SK-N-SH treated with all-trans-retinoic acid at 6 μM for 48 hours (cell line): Measurements from ENCODE around the gene MPDU1.

Experiments used
- ARNTL ChIP-seq: fragments of 450-650 bp; formaldehyde crosslinking; IDR thresholded peaks from 2 replicates; pipeline ENCODE4 v1.5.0; 2020; ENCODE audit warnings: low read depth, mild to moderate bottlenecking, moderate library complexity, borderline replicate concordance
- ESRRG ChIP-seq: fragments of 250-450 bp; sonication (Bioruptor Pico); IDR thresholded peaks from 2 replicates; pipeline ENCODE4 v1.6.1; 2021; ENCODE audit warnings: mild to moderate bottlenecking
- GLIS3 ChIP-seq: fragments of 250-450 bp; sonication (Bioruptor Pico); IDR thresholded peaks from 2 replicates; pipeline ENCODE4 v1.5.0; 2020; ENCODE audit warnings: mild to moderate bottlenecking, moderate library complexity
- OSR1 ChIP-seq: fragments of 250-450 bp; sonication (Bioruptor Pico); IDR thresholded peaks from 2 replicates; pipeline ENCODE4 v1.8.0; 2022; ENCODE audit warnings: moderate library complexity, mild to moderate bottlenecking, inconsistent platforms
- RARB ChIP-seq: fragments of 250-450 bp; sonication (Bioruptor Pico); IDR thresholded peaks from 2 replicates; pipeline ENCODE4 v1.8.0; 2021; ENCODE audit warnings: mild to moderate bottlenecking, moderate library complexity
- SNAI2 ChIP-seq: fragments of 250-450 bp; sonication (Bioruptor Pico); IDR thresholded peaks from 2 replicates; pipeline ENCODE4 v1.5.0; 2020; ENCODE audit warnings: mild to moderate bottlenecking, moderate library complexity
- ZC3H10 ChIP-seq: fragments of 250-450 bp; sonication (Bioruptor Pico); IDR thresholded peaks from 2 replicates; pipeline ENCODE4 v1.5.1; 2021; ENCODE audit warnings: mild to moderate bottlenecking, moderate library complexity
- ZFP3 ChIP-seq: fragments of 250-450 bp; sonication (Bioruptor Pico); IDR thresholded peaks from 2 replicates; pipeline ENCODE4 v1.5.0; 2020; ENCODE audit warnings: mild to moderate bottlenecking, moderate library complexity
- ZFP30 ChIP-seq: fragments of 450-650 bp; formaldehyde crosslinking; IDR thresholded peaks from 2 replicates; pipeline ENCODE4 v1.5.0; 2022; ENCODE audit warnings: mild to moderate bottlenecking, moderate library complexity
- TF ChIP-seq, protein P1 (sequence below): fragments of 250-450 bp; sonication (Bioruptor Pico); IDR thresholded peaks from 2 replicates; pipeline ENCODE4 v1.8.0; 2020; ENCODE audit warnings: mild to moderate bottlenecking, moderate library complexity, borderline replicate concordance
- TF ChIP-seq, protein P2 (sequence below): fragments of 250-450 bp; sonication (Bioruptor Pico); IDR thresholded peaks from 2 replicates; pipeline ENCODE4 v1.8.0; 2021; ENCODE audit warnings: low read depth, mild to moderate bottlenecking, moderate library complexity, borderline replicate concordance
- TF ChIP-seq, protein P3 (sequence below): fragments of 250-450 bp; sonication (Bioruptor Pico); IDR thresholded peaks from 2 replicates; pipeline ENCODE4 v1.5.1; 2021; ENCODE audit warnings: mild to moderate bottlenecking, moderate library complexity

DNA sequence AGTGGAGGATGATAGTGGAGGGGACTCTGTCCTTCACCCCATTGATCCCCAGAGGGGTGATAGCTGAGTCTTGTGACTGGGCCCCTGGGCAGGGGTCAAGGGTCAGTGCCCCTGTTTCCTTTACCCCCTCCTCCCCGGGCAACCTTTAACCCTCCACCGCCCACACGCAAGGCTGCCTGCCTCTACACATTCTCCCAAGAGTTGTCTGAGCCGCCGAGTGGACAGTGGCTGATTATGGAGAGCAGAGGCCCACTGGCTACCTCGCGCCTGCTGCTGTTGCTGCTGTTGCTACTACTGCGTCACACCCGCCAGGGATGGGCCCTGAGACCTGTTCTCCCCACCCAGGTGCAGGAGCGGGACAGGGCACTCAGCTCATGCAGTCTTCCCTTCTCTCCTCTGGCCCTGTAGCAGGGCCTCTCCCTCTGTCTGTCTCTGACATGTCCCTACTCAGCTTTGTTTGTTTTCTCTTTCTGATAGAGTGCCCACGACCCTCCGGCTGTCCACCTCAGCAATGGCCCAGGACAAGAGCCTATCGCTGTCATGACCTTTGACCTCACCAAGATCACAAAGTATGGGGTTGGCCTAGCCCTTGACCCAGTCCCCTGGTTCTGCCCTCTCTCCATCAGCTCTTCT, 46.4 kb downstream of the MPDU1 start, which contains the start of gene SHBG:
- TF ChIP-seq RARB (CRISPR knock-in tag), result no peak
- TF ChIP-seq ARNTL (CRISPR knock-in tag), result no peak
- no peak for TF ChIP-seq GLIS3 (CRISPR knock-in tag)
- no peak for TF ChIP-seq ZFP30 (CRISPR knock-in tag)
- TF ChIP-seq ZFP3 (CRISPR knock-in tag), result no peak
- TF ChIP-seq, protein P1, sequence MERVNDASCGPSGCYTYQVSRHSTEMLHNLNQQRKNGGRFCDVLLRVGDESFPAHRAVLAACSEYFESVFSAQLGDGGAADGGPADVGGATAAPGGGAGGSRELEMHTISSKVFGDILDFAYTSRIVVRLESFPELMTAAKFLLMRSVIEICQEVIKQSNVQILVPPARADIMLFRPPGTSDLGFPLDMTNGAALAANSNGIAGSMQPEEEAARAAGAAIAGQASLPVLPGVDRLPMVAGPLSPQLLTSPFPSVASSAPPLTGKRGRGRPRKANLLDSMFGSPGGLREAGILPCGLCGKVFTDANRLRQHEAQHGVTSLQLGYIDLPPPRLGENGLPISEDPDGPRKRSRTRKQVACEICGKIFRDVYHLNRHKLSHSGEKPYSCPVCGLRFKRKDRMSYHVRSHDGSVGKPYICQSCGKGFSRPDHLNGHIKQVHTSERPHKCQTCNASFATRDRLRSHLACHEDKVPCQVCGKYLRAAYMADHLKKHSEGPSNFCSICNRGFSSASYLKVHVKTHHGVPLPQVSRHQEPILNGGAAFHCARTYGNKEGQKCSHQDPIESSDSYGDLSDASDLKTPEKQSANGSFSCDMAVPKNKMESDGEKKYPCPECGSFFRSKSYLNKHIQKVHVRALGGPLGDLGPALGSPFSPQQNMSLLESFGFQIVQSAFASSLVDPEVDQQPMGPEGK (CRISPR knock-in tag), result no peak
- no peak for TF ChIP-seq OSR1 (CRISPR knock-in tag)
- no peak for TF ChIP-seq SNAI2 (CRISPR knock-in tag)
- TF ChIP-seq ESRRG (CRISPR knock-in tag), result no peak
- TF ChIP-seq ZC3H10, result no peak
- TF ChIP-seq, protein P2, sequence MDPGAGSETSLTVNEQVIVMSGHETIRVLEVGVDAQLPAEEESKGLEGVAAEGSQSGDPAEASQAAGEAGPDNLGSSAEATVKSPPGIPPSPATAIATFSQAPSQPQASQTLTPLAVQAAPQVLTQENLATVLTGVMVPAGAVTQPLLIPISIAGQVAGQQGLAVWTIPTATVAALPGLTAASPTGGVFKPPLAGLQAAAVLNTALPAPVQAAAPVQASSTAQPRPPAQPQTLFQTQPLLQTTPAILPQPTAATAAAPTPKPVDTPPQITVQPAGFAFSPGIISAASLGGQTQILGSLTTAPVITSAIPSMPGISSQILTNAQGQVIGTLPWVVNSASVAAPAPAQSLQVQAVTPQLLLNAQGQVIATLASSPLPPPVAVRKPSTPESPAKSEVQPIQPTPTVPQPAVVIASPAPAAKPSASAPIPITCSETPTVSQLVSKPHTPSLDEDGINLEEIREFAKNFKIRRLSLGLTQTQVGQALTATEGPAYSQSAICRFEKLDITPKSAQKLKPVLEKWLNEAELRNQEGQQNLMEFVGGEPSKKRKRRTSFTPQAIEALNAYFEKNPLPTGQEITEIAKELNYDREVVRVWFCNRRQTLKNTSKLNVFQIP (CRISPR knock-in tag), result no peak
- TF ChIP-seq, protein P3, sequence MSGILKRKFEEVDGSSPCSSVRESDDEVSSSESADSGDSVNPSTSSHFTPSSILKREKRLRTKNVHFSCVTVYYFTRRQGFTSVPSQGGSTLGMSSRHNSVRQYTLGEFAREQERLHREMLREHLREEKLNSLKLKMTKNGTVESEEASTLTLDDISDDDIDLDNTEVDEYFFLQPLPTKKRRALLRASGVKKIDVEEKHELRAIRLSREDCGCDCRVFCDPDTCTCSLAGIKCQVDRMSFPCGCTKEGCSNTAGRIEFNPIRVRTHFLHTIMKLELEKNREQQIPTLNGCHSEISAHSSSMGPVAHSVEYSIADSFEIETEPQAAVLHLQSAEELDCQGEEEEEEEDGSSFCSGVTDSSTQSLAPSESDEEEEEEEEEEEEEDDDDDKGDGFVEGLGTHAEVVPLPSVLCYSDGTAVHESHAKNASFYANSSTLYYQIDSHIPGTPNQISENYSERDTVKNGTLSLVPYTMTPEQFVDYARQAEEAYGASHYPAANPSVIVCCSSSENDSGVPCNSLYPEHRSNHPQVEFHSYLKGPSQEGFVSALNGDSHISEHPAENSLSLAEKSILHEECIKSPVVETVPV (CRISPR knock-in tag), result no peak
